H7 (cell line): ENCODE measurements around the gene TPPP2. TPM values are rescaled to one million over a fixed set of nuclear protein-coding genes. Genes with fewer than 3 reads are reported as not detected.
"Not testable (repeated sequence)": the region's sequence is repeated elsewhere in the genome, so short reads cannot be mapped to it uniquely, and the experiment has no call there.

Experiments used
- DNase-seq: peaks from one replicate; pipeline ENCODE4 v3.0.0; 2012
- H3K27me3 ChIP-seq: 2 replicates; pipeline ENCODE4 v1.6.0; 2011; ENCODE audit warnings: mild to moderate bottlenecking, low read length; ENCODE audit not compliant: control insufficient read depth, insufficient read depth
- H3K36me3 ChIP-seq: replicated peaks from 2 replicates; pipeline ENCODE4 v1.5.1; 2011; ENCODE audit warnings: low read length; ENCODE audit not compliant: control insufficient read depth, insufficient read depth
- H3K4me3 ChIP-seq: 2 replicates; pipeline ENCODE4 v1.5.1; 2011; ENCODE audit warnings: low read depth, mild to moderate bottlenecking, control low read depth, low read length, moderate library complexity; ENCODE audit not compliant: insufficient read depth
- total RNA-seq: library from RNA; depleted of rRNA; stranded (reverse); fragments of >200 nt; shearing (Covaris generic); gene quantifications from 2 replicates; pipeline ENCODE4 v1.2.3, GENCODE V29; 2014

The TPPP2 gene
- total RNA-seq, 1 experiment from 2014 or later: not detected

- H3K36me3 ChIP-seq: peaks cover 4% of the 10 kb centered on the region
- H3K27me3 ChIP-seq: no peaks in the 10 kb centered on the region
- no peak for DNase-seq
- H3K4me3 ChIP-seq: no peak overlapping the region
These were observed 28.8 kb upstream of the TPPP2 start for GRCh38 chr14:21001218-21001617.

GRCh38 chr14:21003788-21004346 lies 26.1 kb upstream of the TPPP2 start:
- DNase-seq: no peak
- H3K4me3 ChIP-seq: no peak overlapping the region
- H3K27me3 ChIP-seq: no peaks in the 10 kb centered on the region
- H3K36me3 ChIP-seq: no peaks in the 10 kb centered on the region

- not testable (repeated sequence) for DNase-seq, H3K27me3 ChIP-seq, H3K4me3 ChIP-seq, H3K36me3 ChIP-seq
These were observed 20.3 kb upstream of the TPPP2 start for GRCh38 chr14:21009721-21010120.

- peaks cover 3% of the 10 kb centered on the region; the same call in 1 of the 2 replicates for H3K27me3 ChIP-seq
- DNase-seq: no peak
- H3K4me3 ChIP-seq: no peak overlapping the region
- no peaks in the 10 kb centered on the region for H3K36me3 ChIP-seq
These were observed 18.9 kb upstream of the TPPP2 start for GRCh38 chr14:21011136-21011535.

GRCh38 chr14:21014761-21015190 lies 15.2 kb upstream of the TPPP2 start:
- H3K4me3 ChIP-seq: no peak overlapping the region
- peaks cover 1% of the 10 kb centered on the region; the same call in 1 of the 2 replicates for H3K36me3 ChIP-seq
- peak; percentile 82 for DNase-seq

GRCh38 chr14:21015312-21015711 lies 14.7 kb upstream of the TPPP2 start:
- Histone ChIP-seq H3K4me3 (no peak overlapping the region), H3K27me3 (peaks cover 3% of the 10 kb centered on the region; the same call in 1 of the 2 replicates), H3K36me3 (peaks cover 1% of the 10 kb centered on the region; the same call in 1 of the 2 replicates)
- no peak for DNase-seq

More at GRCh38 chr14:21014761-21015190, 15.2 kb upstream of the TPPP2 start:
- peaks cover 3% of the 10 kb centered on the region; the same call in 1 of the 2 replicates for H3K27me3 ChIP-seq

GRCh38 chr14:21016413-21017190 lies 13.4 kb upstream of the TPPP2 start:
- Histone ChIP-seq H3K4me3 (no peak overlapping the region), H3K36me3 (peaks cover 1% of the 10 kb centered on the region; the same call in 1 of the 2 replicates), H3K27me3 (peaks cover 3% of the 10 kb centered on the region; the same call in 1 of the 2 replicates)
- no peak for DNase-seq

- H3K4me3 ChIP-seq: no peak overlapping the region
- peaks cover 5% of the 10 kb centered on the region for H3K27me3 ChIP-seq
- DNase-seq: no peak
- H3K36me3 ChIP-seq: peaks cover 1% of the 10 kb centered on the region; the same call in 1 of the 2 replicates
These were observed 12.3 kb upstream of the TPPP2 start for GRCh38 chr14:21017528-21018245.

- no peak overlapping the region for H3K4me3 ChIP-seq
- H3K36me3 ChIP-seq: peaks cover 1% of the 10 kb centered on the region; the same call in 1 of the 2 replicates
- H3K27me3 ChIP-seq: peaks cover 6% of the 10 kb centered on the region
- DNase-seq: no peak
These were observed 11.7 kb upstream of the TPPP2 start for GRCh38 chr14:21018286-21018685.

- H3K4me3 ChIP-seq: no peak overlapping the region
- H3K36me3 ChIP-seq: peaks cover 1% of the 10 kb centered on the region; the same call in 1 of the 2 replicates
- peaks cover 10% of the 10 kb centered on the region for H3K27me3 ChIP-seq
- no peak for DNase-seq
These were observed 11.2 kb upstream of the TPPP2 start for GRCh38 chr14:21018781-21019180.

GRCh38 chr14:21019366-21019765 lies 10.7 kb upstream of the TPPP2 start:
- Histone ChIP-seq H3K27me3 (peaks cover 16% of the 10 kb centered on the region), H3K4me3 (no peak overlapping the region), H3K36me3 (peaks cover 1% of the 10 kb centered on the region; the same call in 1 of the 2 replicates)
- DNase-seq: no peak

- no peak for DNase-seq
- peaks cover 20% of the 10 kb centered on the region for H3K27me3 ChIP-seq
- no peak overlapping the region for H3K4me3 ChIP-seq
- peaks cover 1% of the 10 kb centered on the region; the same call in 1 of the 2 replicates for H3K36me3 ChIP-seq
These were observed 9.0 kb upstream of the TPPP2 start for GRCh38 chr14:21020977-21021545.

GRCh38 chr14:21022686-21023085 lies 7.3 kb upstream of the TPPP2 start:
- Histone ChIP-seq H3K27me3 (peaks cover 21% of the 10 kb centered on the region), H3K4me3 (no peak overlapping the region), H3K36me3 (peaks cover under 1% of the 10 kb centered on the region; the same call in 1 of the 2 replicates)
- no peak for DNase-seq

GRCh38 chr14:21023174-21023573 lies 6.8 kb upstream of the TPPP2 start:
- H3K36me3 ChIP-seq: no peaks in the 10 kb centered on the region
- DNase-seq: no peak
- H3K27me3 ChIP-seq: peaks cover 21% of the 10 kb centered on the region
- no peak overlapping the region for H3K4me3 ChIP-seq
